GM12878 (cell line): Measurements from ENCODE around the gene GGNBP2. TPM values are rescaled to one million over a fixed set of nuclear protein-coding genes. Genes with fewer than 3 reads are reported as not detected.

Experiments used
- ATAC-seq: fragments of 200-7000 bp; cut with Tn5 transposase; 3 replicates; pipeline ENCODE4 v1.9.1; 2020; ENCODE audit warnings: mild to moderate bottlenecking, moderate library complexity
- BruUV-seq: library from RNA; stranded (reverse); fragments of 400-500 nt; replicated peaks from 2 replicates; lab custom pipeline; 2021; lab: Mats Ljungman, UMichigan
- CTCF ChIA-PET: fragments of 300-600 bp; sonication (Branson Sonifier 250); formaldehyde crosslinking; extraction: SDS; loops from one replicate; lab custom pipeline; 2021; ENCODE audit warnings: inconsistent platforms; lab: Yijun Ruan, JAX
- POLR2A ChIA-PET: fragments of 350-600 bp; formaldehyde crosslinking; extraction: SDS; loops from one replicate; lab custom pipeline; 2021; ENCODE audit warnings: inconsistent platforms; lab: Charles Lee
- RAD21 ChIA-PET: fragments of 300-600 bp; sonication (Branson Sonifier 250); formaldehyde crosslinking; loops from one replicate; lab custom pipeline; 2023; ENCODE audit warnings: antibody characterized with exemption; ENCODE audit not compliant: unreplicated experiment; lab: Charles Lee
- SMC1A ChIA-PET: fragments of 300-600 bp; sonication (Branson Sonifier 250); formaldehyde crosslinking; loops from one replicate; lab custom pipeline; 2023; ENCODE audit not compliant: unreplicated experiment, uncharacterized antibody; lab: Charles Lee
- DNase-seq: peaks from one replicate; pipeline ENCODE4 v3.0.0-alpha.2; 2011; ENCODE audit warnings: low read depth, low spot score
- FAIRE-seq: peaks from 3 replicates; lab custom pipeline; 2011; peaks lifted over from hg19 to GRCh38; lab: Jason Lieb, UNC
- H2AFZ ChIP-seq: 2 replicates; pipeline ENCODE4 v1.6.0; 2011; ENCODE audit warnings: low read depth, low read length, control low read depth; ENCODE audit not compliant: control insufficient read depth
- H3K27ac ChIP-seq: 2 replicates; pipeline ENCODE4 v1.5.1; 2011; ENCODE audit warnings: control low read depth; ENCODE audit not compliant: control insufficient read depth, insufficient read depth
- H3K27me3 ChIP-seq, 2 experiments: replicated peaks in 1 of 2; 2 replicates each; pipeline versions ENCODE4 v1.6.0 to v1.6.1; 2011; ENCODE audit warnings: low read length in 1 of 2; ENCODE audit not compliant: control insufficient read depth in 2 of 2, insufficient read depth in 2 of 2
- H3K36me3 ChIP-seq, 2 experiments: 2 replicates each; pipeline ENCODE4 v1.5.1; 2011; ENCODE audit warnings: low read length in 1 of 2; ENCODE audit not compliant: control insufficient read depth in 2 of 2, insufficient read depth in 2 of 2
- H3K4me1 ChIP-seq: 2 replicates; pipeline ENCODE4 v1.6.1; 2011; ENCODE audit warnings: mild to moderate bottlenecking, low read length, moderate library complexity, mixed read lengths; ENCODE audit not compliant: control insufficient read depth, insufficient read depth
- H3K4me2 ChIP-seq: 2 replicates; pipeline ENCODE4 v1.6.0; 2011; ENCODE audit warnings: control low read depth; ENCODE audit not compliant: control insufficient read depth, insufficient read depth
- H3K4me3 ChIP-seq: fragments of 200-600 bp; sonication (generic); 2 replicates; pipeline ENCODE4 v1.5.1; 2016
- H3K79me2 ChIP-seq: 2 replicates; pipeline ENCODE4 v1.6.0; 2011; ENCODE audit warnings: low read length; ENCODE audit not compliant: control insufficient read depth, insufficient read depth
- H3K9ac ChIP-seq: 2 replicates; pipeline ENCODE4 v1.8.0; 2011; ENCODE audit warnings: low read length, control low read depth, mixed read lengths; ENCODE audit not compliant: control insufficient read depth, insufficient read depth
- H3K9me3 ChIP-seq: replicated peaks from 3 replicates; pipeline ENCODE4 v1.5.1; 2011; ENCODE audit warnings: mild to moderate bottlenecking, low read length; ENCODE audit not compliant: control insufficient read depth, insufficient read depth
- H4K20me1 ChIP-seq: 2 replicates; pipeline ENCODE4 v1.6.0; 2011; ENCODE audit not compliant: control insufficient read depth, insufficient read depth
- CBX5 ChIP-seq: sonication (generic); IDR thresholded peaks from 2 replicates; pipeline ENCODE4 v1.6.1; 2016; ENCODE audit warnings: low read depth, moderate library complexity, mild to moderate bottlenecking, inconsistent platforms
- CHD1 ChIP-seq: IDR thresholded peaks from 2 replicates; pipeline ENCODE4 v1.6.1; 2012; ENCODE audit warnings: low read depth, low read length, improper control_type of control experiment
- FOXM1 ChIP-seq: IDR thresholded peaks from 2 replicates; pipeline ENCODE4 v1.6.1; 2012; ENCODE audit warnings: low read depth, mild to moderate bottlenecking, inconsistent platforms, low read length, moderate library complexity
- IKZF1 ChIP-seq: fragments of 450-650 bp; conservative IDR thresholded peaks from 2 replicates; pipeline ENCODE4 v1.6.1; 2017; ENCODE audit warnings: antibody characterized with exemption, mild to moderate bottlenecking
- POLR2A ChIP-seq: IDR thresholded peaks from 2 replicates; pipeline ENCODE4 v1.6.1; 2011; ENCODE audit warnings: low read depth, mild to moderate bottlenecking, low read length
- WGBS: methylation state at CpG from one replicate; pipeline ENCODE4 v1.1.6; 2016; ENCODE audit warnings: low lambda C conversion rate; ENCODE audit not compliant: insufficient replicate concordance, insufficient coverage; ENCODE audit errors: missing lambda C conversion rate; 5-methylcytosine and 5-hydroxymethylcytosine counted together
- in situ Hi-C: fragments of 300-500 bp; cut with MboI; formaldehyde crosslinking; loops from 9 replicates; pipeline ENCODE4 v1.14.3; 2018; ENCODE audit warnings: mixed read lengths
- intact Hi-C: fragments of 100-400 bp; cut with micrococcal nuclease; formaldehyde crosslinking; loops from one replicate; pipeline ENCODE4 v1.14.2; 2022; ENCODE audit not compliant: unreplicated experiment
- polyA plus RNA-seq, 11 experiments: library from polyadenylated mRNA; depleted of rRNA in 4 of 11; unstranded in 6 of 11; stranded (reverse) in 5 of 11; fragments of >200 nt; fragmentation: Nextera tagmentation in 4 of 11; fragmentation: Illumina TruSeq in 1 of 11; extraction: Ambion mirVana in 4 of 11; extraction: Trizol in 1 of 11; gene quantifications; 1 replicate in 1 of 11; 2 replicates in 10 of 11; pipeline versions ENCODE4 v1.2.1 to v1.2.3, GENCODE V29; 2011 to 2016; ENCODE audit warnings: inconsistent platforms in 2 of 11, missing spikeins in 2 of 11, low read depth in 1 of 11
- total RNA-seq, 4 experiments: library from RNA; depleted of rRNA in 3 of 4; stranded (reverse); fragments of >200 nt in 3 of 4; fragmentation: Illumina TruSeq in 1 of 4; extraction: Trizol in 1 of 4; gene quantifications; 2 replicates each; pipeline versions ENCODE4 v1.2.1 to v1.2.3, GENCODE V29; 2013 to 2021
- TF ChIP-seq, protein P1 (sequence below): fragments of 450-650 bp; IDR thresholded peaks from 2 replicates; pipeline ENCODE4 v1.6.1; 2018; ENCODE audit warnings: mild to moderate bottlenecking, low read depth, moderate library complexity; ENCODE audit not compliant: partially characterized antibody

GGNBP2 gene
- total and polyA plus RNA-seq, 10 of the 15 experiments (the other 5 are each of a cell fraction or from before 2014, with no cell fraction given), result 36.3 to 82.0 (median 50.0) TPM

DNA sequence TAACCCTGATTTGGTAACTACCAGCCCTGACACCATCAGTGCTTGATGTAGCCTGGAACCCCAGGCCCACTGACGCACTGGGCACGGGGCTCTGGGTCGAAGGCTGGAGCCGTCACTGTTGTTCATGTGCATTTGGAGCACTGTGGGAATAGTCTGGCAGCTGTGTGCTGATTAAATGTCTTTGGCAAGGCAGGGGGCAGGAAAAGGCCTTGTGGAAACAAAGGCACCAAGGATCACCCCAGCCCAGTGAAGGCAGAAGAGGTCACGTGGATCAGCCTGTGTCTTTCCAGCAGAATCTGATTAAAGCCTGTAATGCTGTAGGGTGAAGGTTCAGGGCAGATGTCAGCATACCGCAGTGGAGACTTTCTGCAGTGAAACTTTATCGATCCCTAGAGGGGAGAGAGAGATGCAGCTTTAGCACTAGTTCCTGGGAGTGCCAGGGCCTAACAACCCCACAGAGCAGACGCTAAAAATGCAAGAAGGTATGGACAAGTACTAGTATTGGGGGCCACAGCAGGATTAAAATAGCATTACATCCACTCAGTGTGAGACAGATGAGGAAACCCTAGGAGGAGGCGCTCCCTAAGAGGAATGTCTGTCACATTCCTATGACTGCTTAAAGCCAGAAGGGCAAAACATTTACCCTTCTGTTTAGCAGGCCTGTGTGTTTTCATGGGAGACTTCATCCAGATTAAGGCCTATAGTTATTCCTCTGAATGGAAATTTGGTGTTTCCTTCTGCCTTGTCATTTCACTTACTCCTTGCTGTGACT, 48.5 kb upstream of the GGNBP2 start (continued):
- no peak for TF ChIP-seq CHD1
- no peak for TF ChIP-seq CBX5
- no peak for TF ChIP-seq FOXM1

DNA sequence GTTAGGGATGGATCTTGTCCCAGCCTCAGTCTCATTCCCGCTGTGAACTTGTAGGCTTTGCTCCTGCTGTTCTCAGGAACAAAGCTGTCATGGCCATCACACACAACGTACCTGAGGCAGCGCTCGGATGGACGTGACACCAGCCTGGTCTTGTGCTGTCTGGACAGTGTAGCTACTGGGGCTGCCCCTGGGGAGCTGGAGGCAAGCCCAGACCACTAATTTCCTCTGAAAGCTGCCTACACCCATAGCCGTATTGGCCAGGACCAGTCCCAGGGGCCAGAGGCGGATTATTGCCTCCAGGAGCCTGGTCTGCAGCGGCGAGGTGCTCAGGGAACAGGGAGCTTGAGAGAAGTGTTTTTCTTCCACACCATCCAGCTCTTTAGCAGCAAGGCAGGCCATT, 46.6 kb upstream of the GGNBP2 start:
- POLR2A ChIA-PET, result interaction anchor here (0.6 kb wide), 1 partner anchor 694 kb away, joined by 5 read pairs; no protein-coding TSS in a partner anchor
- intact Hi-C loops, result no loop called here
- RAD21 ChIA-PET, result no interaction called here
- WGBS, result 79% methylated on average over 9 of the region's 9 CpGs
- no TSS peak for BruUV-seq
- Histone ChIP-seq H3K9me3 (no peaks in the 10 kb centered on the region), H3K4me3 (no peak overlapping the region), H3K36me3 (peaks cover 19 to 32% of the 10 kb centered on the region in 2 experiments), H4K20me1 (no peaks in the 10 kb centered on the region), H2AFZ (no peak overlapping the region), H3K9ac (no peak overlapping the region), H3K79me2 (no peaks in the 10 kb centered on the region), H3K4me2 (no peak overlapping the region), H3K4me1 (no peaks in the 10 kb centered on the region), H3K27me3 (no peaks in the 10 kb centered on the region), H3K27ac (no peak overlapping the region)
- ATAC-seq (no peak), FAIRE-seq (no peak), DNase-seq (no peak)
- TF ChIP-seq POLR2A, result peak; percentile 53; the same call in 1 of the 2 replicates
- no peak for TF ChIP-seq IKZF1
- TF ChIP-seq, protein P1, sequence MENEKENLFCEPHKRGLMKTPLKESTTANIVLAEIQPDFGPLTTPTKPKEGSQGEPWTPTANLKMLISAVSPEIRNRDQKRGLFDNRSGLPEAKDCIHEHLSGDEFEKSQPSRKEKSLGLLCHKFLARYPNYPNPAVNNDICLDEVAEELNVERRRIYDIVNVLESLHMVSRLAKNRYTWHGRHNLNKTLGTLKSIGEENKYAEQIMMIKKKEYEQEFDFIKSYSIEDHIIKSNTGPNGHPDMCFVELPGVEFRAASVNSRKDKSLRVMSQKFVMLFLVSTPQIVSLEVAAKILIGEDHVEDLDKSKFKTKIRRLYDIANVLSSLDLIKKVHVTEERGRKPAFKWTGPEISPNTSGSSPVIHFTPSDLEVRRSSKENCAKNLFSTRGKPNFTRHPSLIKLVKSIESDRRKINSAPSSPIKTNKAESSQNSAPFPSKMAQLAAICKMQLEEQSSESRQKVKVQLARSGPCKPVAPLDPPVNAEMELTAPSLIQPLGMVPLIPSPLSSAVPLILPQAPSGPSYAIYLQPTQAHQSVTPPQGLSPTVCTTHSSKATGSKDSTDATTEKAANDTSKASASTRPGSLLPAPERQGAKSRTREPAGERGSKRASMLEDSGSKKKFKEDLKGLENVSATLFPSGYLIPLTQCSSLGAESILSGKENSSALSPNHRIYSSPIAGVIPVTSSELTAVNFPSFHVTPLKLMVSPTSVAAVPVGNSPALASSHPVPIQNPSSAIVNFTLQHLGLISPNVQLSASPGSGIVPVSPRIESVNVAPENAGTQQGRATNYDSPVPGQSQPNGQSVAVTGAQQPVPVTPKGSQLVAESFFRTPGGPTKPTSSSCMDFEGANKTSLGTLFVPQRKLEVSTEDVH, result no peak
- in situ Hi-C loops, result loop anchor here (25.0 kb wide), 1 partner anchor 361 kb away; no protein-coding TSS in a partner anchor
- SMC1A ChIA-PET, result no interaction called here
- CTCF ChIA-PET, result no interaction called here
